Kidney tubule cell (primary cell): ENCODE results near the gene MICU1.
"Not testable (repeated sequence)": the region's sequence is repeated elsewhere in the genome, so short reads cannot be mapped to it uniquely, and the experiment has no call there.

Source experiments
- DNase-seq: peaks from one replicate; pipeline ENCODE4 v3.0.0-alpha.2; 2018; ENCODE audit warnings: low spot score

Gene MICU1

GRCh38 chr10:72561745-72562166 lies 64.1 kb downstream of the MICU1 start:
- DNase-seq: no peak

- peak; percentile 26 for DNase-seq
Observed at GRCh38 chr10:72557362-72557761, 68.5 kb downstream of the MICU1 start.

- no peak for DNase-seq
Observed at GRCh38 chr10:72552857-72553256, 73.0 kb downstream of the MICU1 start.

GRCh38 chr10:72550239-72550638 lies 75.6 kb downstream of the MICU1 start:
- DNase-seq: no peak

- no peak for DNase-seq
Observed at GRCh38 chr10:72545546-72545945, 80.3 kb downstream of the MICU1 start.

GRCh38 chr10:72543855-72544254 lies 82.0 kb downstream of the MICU1 start:
- not testable (repeated sequence) for DNase-seq

GRCh38 chr10:72542396-72542815 lies 83.5 kb downstream of the MICU1 start:
- DNase-seq: no peak

- DNase-seq: no peak
Observed at GRCh38 chr10:72541337-72541736, 84.5 kb downstream of the MICU1 start.

GRCh38 chr10:72540193-72540807 lies 85.6 kb downstream of the MICU1 start:
- DNase-seq: no peak

- no peak for DNase-seq
Observed at GRCh38 chr10:72539137-72539536, 86.7 kb downstream of the MICU1 start.

- no peak for DNase-seq
Observed at GRCh38 chr10:72525689-72526088, 100.2 kb downstream of the MICU1 start.

- peak; percentile 74 for DNase-seq
Observed at GRCh38 chr10:72525277-72525676, 100.6 kb downstream of the MICU1 start.

- no peak for DNase-seq
Observed at GRCh38 chr10:72524489-72524888, 101.4 kb downstream of the MICU1 start.

- no peak for DNase-seq
Observed at GRCh38 chr10:72523932-72524396, 101.9 kb downstream of the MICU1 start.

- DNase-seq: no peak
Observed at GRCh38 chr10:72523062-72523461, 102.8 kb downstream of the MICU1 start.

- no peak for DNase-seq
Observed at GRCh38 chr10:72517244-72517643, 108.6 kb downstream of the MICU1 start.

GRCh38 chr10:72515455-72515854 lies 110.4 kb downstream of the MICU1 start:
- DNase-seq: no peak

GRCh38 chr10:72513910-72514309 lies 112.0 kb downstream of the MICU1 start:
- DNase-seq: no peak

GRCh38 chr10:72511459-72511858 lies 114.4 kb downstream of the MICU1 start:
- no peak for DNase-seq

GRCh38 chr10:72509941-72510340 lies 115.9 kb downstream of the MICU1 start:
- DNase-seq: no peak

GRCh38 chr10:72509206-72509799 lies 116.6 kb downstream of the MICU1 start:
- no peak for DNase-seq

- no peak for DNase-seq
Observed at GRCh38 chr10:72508033-72508432, 117.8 kb downstream of the MICU1 start.

- no peak for DNase-seq
Observed at GRCh38 chr10:72506474-72506873, 119.4 kb downstream of the MICU1 start.

- no peak for DNase-seq
Observed at GRCh38 chr10:72505435-72505834, 120.4 kb downstream of the MICU1 start.
